Activated naive CD8-positive, alpha-beta T cell (primary cell): ENCODE measurements around the gene CYB561.

Experiments
- H3K27ac Mint-ChIP-seq: one replicate; pipeline ENCODE4 v1.8.0; 2021; ENCODE audit warnings: mixed read lengths
- H3K27me3 Mint-ChIP-seq: one replicate; pipeline ENCODE4 v1.8.0; 2021; ENCODE audit warnings: mixed read lengths
- H3K36me3 Mint-ChIP-seq: one replicate; pipeline ENCODE4 v1.8.0; 2021; ENCODE audit warnings: mixed read lengths
- H3K4me1 Mint-ChIP-seq: one replicate; pipeline ENCODE4 v1.8.0; 2021; ENCODE audit warnings: low read depth, mixed read lengths
- H3K4me3 Mint-ChIP-seq: one replicate; pipeline ENCODE4 v1.8.0; 2021; ENCODE audit warnings: mild to moderate bottlenecking, mixed read lengths
- H3K9me3 Mint-ChIP-seq: one replicate; pipeline ENCODE4 v1.8.0; 2021; ENCODE audit warnings: low read depth, mixed read lengths

The CYB561 gene

GRCh38 chr17:63446753-63447470 lies 806 bp upstream of the CYB561 start:
- peak overlapping the region; percentile 77 for H3K4me3 Mint-ChIP-seq
- no peaks in the 10 kb centered on the region for H3K27me3 Mint-ChIP-seq

GRCh38 chr17:63445571-63445953 lies 544 bp downstream of the CYB561 start:
- Mint-ChIP-seq H3K27ac (peak overlapping the region; percentile 72), H3K9me3 (no peaks in the 10 kb centered on the region), H3K36me3 (no peaks in the 10 kb centered on the region), H3K4me1 (peaks cover 18% of the 10 kb centered on the region), H3K4me3 (peak overlapping the region; percentile 82), H3K27me3 (no peaks in the 10 kb centered on the region)

More at GRCh38 chr17:63446753-63447470, 806 bp upstream of the CYB561 start:
- Mint-ChIP-seq H3K9me3 (no peaks in the 10 kb centered on the region), H3K36me3 (no peaks in the 10 kb centered on the region), H3K4me1 (peaks cover 12% of the 10 kb centered on the region), H3K27ac (peak overlapping the region; percentile 84)

- no peaks in the 10 kb centered on the region for H3K27me3 Mint-ChIP-seq
- peak overlapping the region; percentile 72 for H3K27ac Mint-ChIP-seq
- no peaks in the 10 kb centered on the region for H3K9me3 Mint-ChIP-seq
- H3K4me3 Mint-ChIP-seq = peak overlapping the region; percentile 82
- no peaks in the 10 kb centered on the region for H3K36me3 Mint-ChIP-seq
- H3K4me1 Mint-ChIP-seq = peaks cover 23% of the 10 kb centered on the region
Observed at GRCh38 chr17:63445065-63445464, 1.0 kb downstream of the CYB561 start.

- H3K27ac Mint-ChIP-seq = no peak overlapping the region
- H3K4me1 Mint-ChIP-seq = peaks cover 29% of the 10 kb centered on the region
- no peaks in the 10 kb centered on the region for H3K9me3 Mint-ChIP-seq
- H3K36me3 Mint-ChIP-seq = no peaks in the 10 kb centered on the region
- no peaks in the 10 kb centered on the region for H3K27me3 Mint-ChIP-seq
- peak overlapping the region; percentile 10 for H3K4me3 Mint-ChIP-seq
Observed at GRCh38 chr17:63444457-63444856, 1.6 kb downstream of the CYB561 start.

- Mint-ChIP-seq H3K27me3 (no peaks in the 10 kb centered on the region), H3K27ac (no peak overlapping the region), H3K4me1 (peaks cover 29% of the 10 kb centered on the region), H3K4me3 (no peak overlapping the region), H3K9me3 (no peaks in the 10 kb centered on the region), H3K36me3 (no peaks in the 10 kb centered on the region)
Observed at GRCh38 chr17:63443053-63443452, 3.1 kb downstream of the CYB561 start.

GRCh38 chr17:63442549-63443035 lies 3.5 kb downstream of the CYB561 start:
- H3K27ac Mint-ChIP-seq = peak overlapping the region; percentile 17

GRCh38 chr17:63442074-63442473 lies 4.0 kb downstream of the CYB561 start:
- H3K27ac Mint-ChIP-seq = no peak overlapping the region
- no peak overlapping the region for H3K4me3 Mint-ChIP-seq
- H3K36me3 Mint-ChIP-seq = no peaks in the 10 kb centered on the region
- H3K27me3 Mint-ChIP-seq = no peaks in the 10 kb centered on the region
- no peaks in the 10 kb centered on the region for H3K9me3 Mint-ChIP-seq
- peaks cover 24% of the 10 kb centered on the region for H3K4me1 Mint-ChIP-seq

More at GRCh38 chr17:63442549-63443035, 3.5 kb downstream of the CYB561 start:
- Mint-ChIP-seq H3K36me3 (no peaks in the 10 kb centered on the region), H3K27me3 (no peaks in the 10 kb centered on the region), H3K9me3 (no peaks in the 10 kb centered on the region), H3K4me3 (no peak overlapping the region), H3K4me1 (peaks cover 29% of the 10 kb centered on the region)

- no peak overlapping the region for H3K4me3 Mint-ChIP-seq
- H3K4me1 Mint-ChIP-seq = peaks cover 22% of the 10 kb centered on the region
- no peaks in the 10 kb centered on the region for H3K9me3 Mint-ChIP-seq
- H3K36me3 Mint-ChIP-seq = no peaks in the 10 kb centered on the region
- no peak overlapping the region for H3K27ac Mint-ChIP-seq
- no peaks in the 10 kb centered on the region for H3K27me3 Mint-ChIP-seq
Observed at GRCh38 chr17:63441654-63442053, 4.5 kb downstream of the CYB561 start.

GRCh38 chr17:63440770-63441335 lies 5.3 kb downstream of the CYB561 start:
- Mint-ChIP-seq H3K36me3 (no peaks in the 10 kb centered on the region), H3K27me3 (no peaks in the 10 kb centered on the region), H3K4me3 (peak overlapping the region; percentile 3), H3K9me3 (no peaks in the 10 kb centered on the region), H3K27ac (no peak overlapping the region), H3K4me1 (peaks cover 22% of the 10 kb centered on the region)

GRCh38 chr17:63440127-63440769 lies 5.9 kb downstream of the CYB561 start:
- Mint-ChIP-seq H3K27ac (no peak overlapping the region), H3K4me3 (peak overlapping the region; percentile 21), H3K9me3 (no peaks in the 10 kb centered on the region), H3K36me3 (no peaks in the 10 kb centered on the region), H3K4me1 (peaks cover 22% of the 10 kb centered on the region), H3K27me3 (no peaks in the 10 kb centered on the region)

- Mint-ChIP-seq H3K27ac (peak overlapping the region; percentile 41), H3K36me3 (no peaks in the 10 kb centered on the region), H3K4me3 (peak overlapping the region; percentile 21), H3K4me1 (peaks cover 23% of the 10 kb centered on the region), H3K9me3 (no peaks in the 10 kb centered on the region), H3K27me3 (no peaks in the 10 kb centered on the region)
Observed at GRCh38 chr17:63439687-63440086, 6.4 kb downstream of the CYB561 start.

GRCh38 chr17:63438092-63439051 lies 7.7 kb downstream of the CYB561 start:
- H3K4me3 Mint-ChIP-seq = no peak overlapping the region
- peaks cover 28% of the 10 kb centered on the region for H3K4me1 Mint-ChIP-seq
- no peaks in the 10 kb centered on the region for H3K9me3 Mint-ChIP-seq
- no peaks in the 10 kb centered on the region for H3K27me3 Mint-ChIP-seq
- no peaks in the 10 kb centered on the region for H3K36me3 Mint-ChIP-seq
- H3K27ac Mint-ChIP-seq = no peak overlapping the region

- Mint-ChIP-seq H3K9me3 (no peaks in the 10 kb centered on the region), H3K4me1 (peaks cover 28% of the 10 kb centered on the region), H3K4me3 (no peak overlapping the region), H3K36me3 (no peaks in the 10 kb centered on the region), H3K27ac (no peak overlapping the region), H3K27me3 (no peaks in the 10 kb centered on the region)
Observed at GRCh38 chr17:63437287-63438091, 8.6 kb downstream of the CYB561 start.
